Body of pancreas (tissue), 4 donors: ENCODE results near the gene BCAM. TPM values are rescaled to one million over a fixed set of nuclear protein-coding genes. Genes with fewer than 3 reads are reported as not detected.

ENCODE experiments used
- ATAC-seq: fragments of 150-250 bp; one replicate; pipeline ENCODE4 v1.9.1; 2016
- DNase-seq, 4 donors: peaks; one replicate each; pipeline ENCODE4 v3.0.0-alpha.2; 2019
- H3K27ac ChIP-seq, 4 donors: fragments of 200-600 bp; sonication (generic); 1 replicate in 3 of 4; 2 replicates in 1 of 4; pipeline versions ENCODE4 v1.5.1 to v1.6.1; 2016 to 2019; ENCODE audit warnings: mild to moderate bottlenecking in 1 of 4, mixed read lengths in 1 of 4, moderate library complexity in 1 of 4
- H3K27me3 ChIP-seq, 2 donors: fragments of 200-600 bp; sonication (generic); one replicate each; pipeline ENCODE4 v1.6.0; 2016; ENCODE audit warnings: mild to moderate bottlenecking in 1 of 2
- H3K36me3 ChIP-seq, 2 donors: fragments of 200-600 bp; sonication (generic); replicated peaks in 1 of 2; 2 replicates each; pipeline ENCODE4 v1.5.1; 2016; ENCODE audit warnings: low read depth in 2 of 2; ENCODE audit not compliant: insufficient read depth in 1 of 2
- H3K4me1 ChIP-seq: fragments of 200-600 bp; sonication (generic); one replicate; pipeline ENCODE4 v1.6.0; 2016
- H3K4me3 ChIP-seq, 2 donors: fragments of 200-600 bp; sonication (generic); 1 replicate in 1 of 2; 2 replicates in 1 of 2; pipeline ENCODE4 v1.5.1; 2016 to 2019
- H3K9me3 ChIP-seq, 3 donors: fragments of 200-600 bp; sonication (generic); 1 replicate in 2 of 3; 2 replicates in 1 of 3; pipeline ENCODE4 v1.5.1; 2016
- POLR2A ChIP-seq, 3 donors: fragments of 450-650 bp; IDR thresholded peaks; one replicate each; pipeline ENCODE4 v1.6.1; 2016; ENCODE audit warnings: antibody characterized with exemption in 3 of 3, mild to moderate bottlenecking in 2 of 3
- WGBS, 2 donors: methylation state at CpG; one replicate each; pipeline ENCODE4 v1.1.5; 2017; 5-methylcytosine and 5-hydroxymethylcytosine counted together
- intact Hi-C: fragments of 100-400 bp; cut with DNase I; formaldehyde crosslinking; loops from one replicate; pipeline ENCODE4 v1.15.1; 2023
- total RNA-seq, 2 donors: library from RNA; depleted of rRNA; stranded (reverse); fragments of >200 nt; gene quantifications; one replicate each; pipeline ENCODE4 v1.1.0, GENCODE V29; 2016
- TF ChIP-seq, protein P1 (sequence below), 7 experiments: fragments of 450-650 bp in 4 of 7; fragments of 200-600 bp in 3 of 7; sonication (generic) in 3 of 7; IDR thresholded peaks; one replicate each; pipeline ENCODE4 v1.5.1; 2016 to 2019; ENCODE audit warnings: antibody characterized with exemption in 7 of 7

Gene BCAM
- total RNA-seq, 2 donors from 2014 or later, result 89.2 to 89.3 TPM

DNA sequence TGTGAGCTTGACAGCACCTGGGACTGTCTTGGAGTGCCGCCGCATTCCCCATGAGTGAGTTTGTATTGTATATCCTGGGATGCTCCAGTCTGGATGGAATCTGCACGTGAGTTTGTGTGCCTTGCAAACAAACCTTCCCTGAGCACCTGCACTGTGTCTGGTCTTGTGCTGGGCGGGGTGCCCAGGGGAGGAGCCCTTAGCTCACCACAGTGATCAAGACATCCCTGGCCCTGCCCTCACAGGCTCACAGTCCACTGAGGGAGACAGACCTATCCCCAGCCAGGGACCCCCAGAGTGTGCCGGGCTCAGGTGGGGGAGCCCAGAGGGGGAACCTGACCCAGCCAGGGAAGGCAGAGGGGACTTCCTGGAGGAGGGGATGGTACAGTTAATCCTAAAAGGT is 1.7 kb upstream of the BCAM start:
- 49 to 50% methylated on average over 1 to 5 of the region's 5 CpGs for WGBS, 2 donors
- no peak for TF ChIP-seq POLR2A (IDR thresholded peaks at IDR 0.05)
- TF ChIP-seq, protein P1, sequence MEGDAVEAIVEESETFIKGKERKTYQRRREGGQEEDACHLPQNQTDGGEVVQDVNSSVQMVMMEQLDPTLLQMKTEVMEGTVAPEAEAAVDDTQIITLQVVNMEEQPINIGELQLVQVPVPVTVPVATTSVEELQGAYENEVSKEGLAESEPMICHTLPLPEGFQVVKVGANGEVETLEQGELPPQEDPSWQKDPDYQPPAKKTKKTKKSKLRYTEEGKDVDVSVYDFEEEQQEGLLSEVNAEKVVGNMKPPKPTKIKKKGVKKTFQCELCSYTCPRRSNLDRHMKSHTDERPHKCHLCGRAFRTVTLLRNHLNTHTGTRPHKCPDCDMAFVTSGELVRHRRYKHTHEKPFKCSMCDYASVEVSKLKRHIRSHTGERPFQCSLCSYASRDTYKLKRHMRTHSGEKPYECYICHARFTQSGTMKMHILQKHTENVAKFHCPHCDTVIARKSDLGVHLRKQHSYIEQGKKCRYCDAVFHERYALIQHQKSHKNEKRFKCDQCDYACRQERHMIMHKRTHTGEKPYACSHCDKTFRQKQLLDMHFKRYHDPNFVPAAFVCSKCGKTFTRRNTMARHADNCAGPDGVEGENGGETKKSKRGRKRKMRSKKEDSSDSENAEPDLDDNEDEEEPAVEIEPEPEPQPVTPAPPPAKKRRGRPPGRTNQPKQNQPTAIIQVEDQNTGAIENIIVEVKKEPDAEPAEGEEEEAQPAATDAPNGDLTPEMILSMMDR (IDR thresholded peaks at IDR 0.05), result no peak
- Histone ChIP-seq H3K27me3 (no peaks in the 10 kb centered on the region), H3K27ac (peak overlapping the region in 3 of 4 donors; percentile 82 to 88 (median 84)), H3K36me3 (no peaks in the 10 kb centered on the region), H3K4me1 (peaks cover 32% of the 10 kb centered on the region), H3K9me3 (no peaks in the 10 kb centered on the region), H3K4me3 (no peak overlapping the region)
- DNase-seq (peak in 3 of 4 donors; percentile 46 to 61 (median 54)), ATAC-seq (no peak)
- intact Hi-C loops, result no loop called here

DNA sequence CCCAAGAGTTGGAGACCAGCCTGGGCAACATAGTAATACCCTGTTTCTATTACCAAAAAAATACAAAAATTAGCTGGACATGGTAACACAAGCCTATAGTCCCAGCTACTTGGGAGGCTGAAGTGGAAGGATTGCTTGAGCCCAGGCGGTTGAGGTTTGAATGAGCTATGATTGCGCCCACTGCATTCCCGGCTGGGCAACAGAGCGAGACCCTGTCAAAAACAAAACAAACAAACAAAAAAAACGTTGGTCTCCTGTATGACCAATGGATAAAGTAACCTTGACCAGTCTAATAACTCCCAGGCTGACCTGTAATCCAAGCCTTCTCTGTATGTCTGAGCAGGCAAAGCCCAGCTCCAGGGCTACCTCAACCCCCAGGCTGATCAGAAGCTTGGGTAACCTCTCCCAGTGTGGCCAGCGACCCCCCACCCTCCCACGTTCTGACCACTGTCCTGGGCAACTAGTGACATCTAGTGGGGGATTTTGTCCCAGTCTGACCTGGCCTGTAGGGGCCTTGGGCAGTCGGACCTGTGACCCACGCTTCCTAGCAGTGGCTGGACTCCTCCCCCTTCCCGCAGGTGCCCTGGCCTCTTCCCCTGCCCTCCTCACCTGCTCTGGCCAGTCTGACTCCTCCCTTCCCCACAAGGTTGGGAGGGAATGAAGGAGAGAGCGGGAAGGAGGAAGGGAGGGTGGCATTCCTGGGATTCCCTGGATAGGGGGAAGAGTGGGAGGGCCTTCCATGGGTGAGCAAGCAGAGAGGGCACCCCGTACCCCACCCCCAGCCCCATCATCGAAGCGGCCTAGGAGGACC is 1.0 kb upstream of the BCAM start:
- H3K27ac ChIP-seq, result peak overlapping the region; percentile 80 to 88 (median 83)
- DNase-seq, result peak; percentile 57 to 75 (median 68)
- peak; percentile 79 for ATAC-seq
- intact Hi-C loops, result no loop called here
- H3K4me1 ChIP-seq, result peaks cover 32% of the 10 kb centered on the region
- no peaks in the 10 kb centered on the region for H3K27me3 ChIP-seq
- H3K9me3 ChIP-seq, result no peaks in the 10 kb centered on the region
- no peak for TF ChIP-seq POLR2A (IDR thresholded peaks at IDR 0.05)
- TF ChIP-seq, protein P1 (IDR thresholded peaks at IDR 0.05), result peak in 4 of 7 experiments; percentile 25 to 49 (median 38)
- WGBS, 2 donors, result 19 to 28% methylated on average over 9 to 14 of the region's 14 CpGs
- H3K4me3 ChIP-seq, result no peak overlapping the region
- no peaks in the 10 kb centered on the region for H3K36me3 ChIP-seq

DNA sequence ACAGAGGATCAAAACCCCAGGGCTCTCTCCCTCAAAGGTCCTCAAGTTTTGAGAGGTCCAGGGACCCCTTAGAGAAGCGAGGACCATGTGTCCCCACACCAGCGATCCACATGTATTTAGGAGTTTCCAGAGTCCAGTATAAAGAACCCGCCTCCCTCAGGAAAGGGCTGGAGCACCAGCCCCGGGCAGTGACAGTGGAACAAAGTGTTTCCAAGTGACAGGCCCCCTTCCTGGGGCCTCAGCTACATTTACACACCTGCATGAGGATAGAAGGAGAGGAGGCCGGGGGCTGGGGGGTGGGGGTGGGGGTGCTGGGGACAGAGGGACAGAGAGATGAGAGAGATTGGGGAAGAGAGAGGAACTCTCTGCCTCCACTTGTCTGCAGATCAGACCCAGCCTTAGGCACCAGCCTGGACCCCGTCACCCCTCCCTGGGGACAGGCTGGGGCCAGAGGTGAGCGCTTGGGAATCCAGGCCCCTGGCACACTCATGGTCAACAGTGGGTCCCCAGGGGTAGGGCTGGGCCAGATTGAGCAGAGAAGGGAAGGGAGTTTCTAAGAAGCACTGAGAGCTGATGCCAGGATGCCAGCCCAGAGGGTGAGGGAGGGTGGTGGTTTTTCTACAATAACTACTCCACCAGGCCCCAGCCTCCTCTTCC is 802 bp downstream of the BCAM start:
- ATAC-seq (no peak), DNase-seq (no peak)
- intact Hi-C loops, result no loop called here
- H3K9me3 ChIP-seq, result no peaks in the 10 kb centered on the region
- no peak for TF ChIP-seq POLR2A (IDR thresholded peaks at IDR 0.05)
- TF ChIP-seq, protein P1 (IDR thresholded peaks at IDR 0.05), result no peak
- H3K36me3 ChIP-seq, result no peaks in the 10 kb centered on the region
- WGBS, 2 donors, result 38 to 47% methylated on average over 3 to 7 of the region's 7 CpGs
- peaks cover 32% of the 10 kb centered on the region for H3K4me1 ChIP-seq
- H3K4me3 ChIP-seq, result no peak overlapping the region
- no peaks in the 10 kb centered on the region for H3K27me3 ChIP-seq
- peak overlapping the region in 3 of 4 donors; percentile 82 to 88 (median 84) for H3K27ac ChIP-seq

DNA sequence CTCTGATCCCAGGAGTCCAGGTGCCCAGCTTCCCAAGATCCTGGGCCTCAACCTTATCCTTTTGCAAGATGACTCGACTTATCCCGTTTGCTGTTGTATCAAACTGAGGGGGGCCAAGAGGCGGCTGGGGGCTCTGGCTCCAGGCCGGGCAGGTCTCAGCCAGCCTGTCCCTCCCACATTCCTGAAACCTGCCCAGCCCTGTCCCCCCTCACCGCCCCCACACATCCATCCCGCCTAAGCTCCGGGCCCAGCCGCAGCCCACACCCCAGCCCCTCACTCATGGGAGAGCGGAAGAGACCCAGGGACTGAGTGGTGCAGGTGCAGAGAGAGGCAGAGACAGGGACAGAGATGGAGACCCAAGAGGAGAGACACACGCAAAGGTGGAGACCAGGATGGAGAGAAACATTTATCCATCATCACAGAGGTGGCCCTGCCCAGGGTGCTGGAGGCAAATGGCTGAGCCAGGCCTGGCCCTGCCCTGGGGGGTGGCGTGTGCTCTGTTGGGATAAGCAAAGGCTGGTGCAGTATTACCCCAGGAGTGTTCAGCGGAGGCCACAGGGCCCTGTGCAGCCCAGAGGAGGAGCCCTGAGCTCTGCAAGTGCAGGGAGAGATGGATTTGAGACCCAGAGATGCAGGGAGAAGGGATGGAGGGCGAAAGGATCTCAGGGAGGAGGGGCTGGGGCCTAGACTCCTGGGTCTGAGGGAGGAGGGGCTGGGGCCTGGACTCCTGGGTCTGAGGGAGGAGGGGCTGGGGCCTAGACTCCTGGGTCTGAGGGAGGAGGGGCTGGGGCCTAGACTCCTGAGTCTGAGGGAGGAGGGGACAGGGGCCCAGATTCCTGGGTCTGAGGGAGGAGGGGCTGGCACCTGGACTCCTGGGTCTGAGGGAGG is 1.6 kb downstream of the BCAM start:
- no peaks in the 10 kb centered on the region for H3K36me3 ChIP-seq
- DNase-seq (no peak), ATAC-seq (no peak)
- 72 to 84% methylated on average over 8 to 13 of the region's 13 CpGs for WGBS, 2 donors
- no peaks in the 10 kb centered on the region for H3K9me3 ChIP-seq
- TF ChIP-seq, protein P1 (IDR thresholded peaks at IDR 0.05), result no peak
- no peak for TF ChIP-seq POLR2A (IDR thresholded peaks at IDR 0.05)
- H3K4me3 ChIP-seq, result no peak overlapping the region
- H3K4me1 ChIP-seq, result peaks cover 32% of the 10 kb centered on the region
- no peak overlapping the region for H3K27ac ChIP-seq
- intact Hi-C loops, result no loop called here
- H3K27me3 ChIP-seq, result no peaks in the 10 kb centered on the region
